CD4-positive, alpha-beta T cell treated with Interferon alpha-2 for 1 hour (primary cell): ENCODE measurements around the gene LBHD2.
"Not testable (repeated sequence)": the region's sequence is repeated elsewhere in the genome, so short reads cannot be mapped to it uniquely, and the experiment has no call there.

Experiments
- DNase-seq, 2 donors: peaks; one replicate each; pipeline ENCODE4 v3.0.0-alpha.2; 2020 to 2022

The LBHD2 gene

DNA sequence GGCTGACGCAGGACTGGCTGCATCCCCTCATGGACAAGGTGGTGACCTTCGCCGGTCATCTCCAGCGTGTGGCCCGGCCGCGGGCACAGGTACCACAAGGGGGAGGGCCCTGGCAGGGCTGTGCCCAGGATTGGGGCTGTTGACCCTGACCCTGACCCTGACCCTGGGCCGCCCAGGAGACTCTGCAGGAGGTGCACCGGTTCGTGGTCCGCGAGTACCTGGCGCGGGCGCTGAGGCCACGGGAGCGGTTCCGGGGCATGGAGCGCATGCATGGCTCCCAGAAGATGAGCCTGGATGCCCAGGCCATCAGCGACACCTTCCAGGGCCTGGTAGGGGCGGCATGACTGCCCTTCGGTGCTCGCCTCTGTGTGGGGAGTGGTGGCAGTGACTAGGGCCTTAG, 23.4 kb downstream of the LBHD2 start:
- DNase-seq = no peak

- no peak for DNase-seq
Measured at GRCh38 chr14:103107941-103108748, 24.1 kb downstream of the LBHD2 start.

- peak in 1 of 2 donors; percentile 51 for DNase-seq
Measured at GRCh38 chr14:103108749-103109207, 24.8 kb downstream of the LBHD2 start.

- no peak for DNase-seq
Measured at GRCh38 chr14:103109535-103110441, 25.8 kb downstream of the LBHD2 start.

DNA sequence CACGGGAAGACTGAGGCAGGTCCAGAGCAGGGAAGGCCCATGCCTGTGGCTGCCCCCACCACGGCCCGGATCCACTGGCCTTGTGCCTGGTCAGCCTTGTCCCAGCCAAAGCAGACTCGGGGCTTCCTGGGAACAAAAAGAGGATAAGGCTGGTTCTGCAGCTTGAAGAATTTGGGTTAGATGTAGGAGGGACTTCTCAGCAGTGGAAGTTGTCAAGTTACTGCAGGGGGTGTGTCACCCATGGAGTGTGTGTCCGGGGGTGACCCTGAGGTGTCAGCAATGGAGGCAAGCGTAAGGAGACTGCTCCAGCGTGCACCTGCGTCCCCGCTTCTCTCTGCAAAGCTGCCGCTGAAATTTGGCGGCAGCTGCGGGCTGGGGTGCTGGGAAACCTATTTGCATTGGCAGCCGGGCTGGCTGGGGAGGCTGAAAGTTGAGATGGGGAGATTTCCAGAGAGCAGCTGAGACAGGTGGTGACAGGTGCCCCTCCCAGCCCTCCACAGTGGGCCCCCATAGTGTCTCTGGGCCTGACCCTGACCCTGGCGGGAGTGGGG, 26.7 kb downstream of the LBHD2 start:
- no peak for DNase-seq

- DNase-seq = peak in 1 of 2 donors; percentile 29
Measured at GRCh38 chr14:103111232-103111868, 27.3 kb downstream of the LBHD2 start.

- DNase-seq = no peak
Measured at GRCh38 chr14:103112400-103113243, 28.6 kb downstream of the LBHD2 start.

DNA sequence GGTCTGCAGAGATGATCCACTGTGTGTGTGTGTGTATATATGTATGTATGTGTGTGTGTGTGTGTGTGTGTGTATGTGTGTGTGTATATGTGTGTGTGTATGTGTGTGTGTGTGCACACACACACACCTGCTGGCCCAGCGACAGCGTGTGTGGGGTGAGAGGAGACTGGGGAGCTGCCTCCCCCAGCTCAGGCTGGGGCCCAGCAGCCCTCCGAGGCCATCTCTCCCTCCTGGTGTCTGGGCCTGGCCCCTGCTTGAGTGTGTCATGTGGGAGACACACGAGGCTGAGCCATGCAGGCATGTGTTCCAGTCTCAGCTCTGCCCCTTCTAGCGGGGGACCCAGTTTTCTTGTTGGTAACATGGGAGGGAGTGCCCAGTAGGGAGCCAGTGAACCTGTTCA, 29.3 kb downstream of the LBHD2 start:
- DNase-seq = no peak

GRCh38 chr14:103113774-103114173, 29.8 kb downstream of the LBHD2 start:
- no peak for DNase-seq

- DNase-seq = not testable (repeated sequence)
Measured at GRCh38 chr14:103115086-103115679, 31.2 kb downstream of the LBHD2 start.

DNA sequence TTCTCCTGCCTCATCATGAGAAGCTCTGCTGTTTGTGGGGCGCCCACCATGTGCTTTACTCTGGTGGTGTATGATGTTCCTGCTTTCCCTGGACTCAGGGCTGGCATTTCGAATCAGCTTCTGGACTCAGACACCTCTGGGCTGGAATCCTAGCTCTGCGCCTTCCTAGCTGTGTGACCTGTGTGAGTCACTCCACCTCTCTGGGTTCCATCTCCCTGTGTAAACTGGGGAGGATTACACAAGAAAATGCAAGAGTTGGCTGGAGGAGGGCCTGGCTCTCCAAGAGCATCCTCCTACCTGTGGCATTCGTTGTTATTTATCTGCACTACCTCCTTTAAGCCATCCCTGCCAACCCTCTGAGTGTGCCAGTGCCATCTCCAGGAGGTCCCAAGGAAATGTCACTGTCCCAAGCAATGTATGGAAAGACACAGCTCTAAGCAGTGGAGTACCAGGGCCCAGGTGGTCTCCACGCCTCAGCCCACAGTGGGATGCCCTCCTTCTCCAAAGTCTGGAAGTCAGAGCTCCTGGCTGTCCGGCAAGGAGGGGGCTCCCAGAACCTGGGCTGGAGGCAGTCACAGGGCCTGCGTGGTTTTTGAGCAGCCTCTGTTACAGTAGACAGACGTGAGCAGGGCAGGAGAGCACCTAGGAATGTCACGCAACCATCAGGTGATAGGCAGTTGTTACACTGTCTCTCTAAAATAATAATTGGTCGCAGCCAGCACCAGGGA, 32.0 kb downstream of the LBHD2 start:
- no peak for DNase-seq

- no peak for DNase-seq
Measured at GRCh38 chr14:103116636-103117035, 32.6 kb downstream of the LBHD2 start.

DNA sequence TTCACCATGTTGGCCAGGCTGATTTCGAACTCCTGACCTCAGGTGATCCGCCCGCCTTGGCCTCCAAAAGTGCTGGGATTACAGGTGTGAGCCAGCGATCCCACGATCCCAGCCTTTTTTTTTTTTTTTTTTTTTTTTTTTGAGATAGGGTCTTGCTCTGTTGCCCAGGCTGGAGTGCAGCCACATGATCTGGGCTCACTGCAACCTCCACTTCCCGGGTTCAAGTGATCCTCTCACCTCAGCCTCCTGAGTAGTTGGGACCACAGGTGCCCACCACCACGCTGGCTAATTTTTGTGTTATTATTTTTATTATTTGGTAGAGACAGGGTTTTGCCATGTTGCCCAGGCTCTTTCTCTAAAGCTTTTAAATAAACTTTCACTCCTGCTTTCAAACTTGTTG, 33.5 kb downstream of the LBHD2 start:
- not testable (repeated sequence) for DNase-seq

DNA sequence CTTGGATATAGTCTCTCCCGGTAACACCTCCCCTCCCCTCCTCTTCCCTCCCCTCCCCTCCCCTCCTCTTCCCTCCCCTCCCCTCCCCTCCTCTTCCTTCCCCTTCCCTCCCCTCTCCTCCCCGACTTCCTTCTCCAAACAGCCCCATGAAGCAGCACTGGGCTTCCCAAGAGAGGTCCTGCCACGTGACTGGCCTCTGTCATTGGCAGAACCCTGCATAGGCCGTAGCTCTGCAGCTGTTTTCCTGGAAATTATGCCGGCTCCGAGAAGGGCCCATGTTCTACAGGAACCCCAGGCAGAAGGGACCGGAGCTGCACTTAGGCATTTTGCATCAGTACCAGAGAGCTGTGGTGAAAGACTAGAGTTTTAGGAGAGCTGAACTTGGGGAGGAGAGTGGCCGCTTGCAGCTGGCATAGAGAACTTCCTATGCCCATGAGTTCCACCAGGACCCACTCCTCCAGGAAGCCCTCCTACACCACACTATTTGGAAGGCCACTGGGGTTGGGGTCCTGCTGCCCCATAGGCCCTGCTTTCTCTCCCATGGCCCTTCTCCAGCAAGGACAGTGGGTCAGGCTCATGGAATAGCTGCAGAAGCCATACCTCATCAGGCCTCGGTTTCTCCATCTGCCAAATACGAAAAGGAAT, 34.1 kb downstream of the LBHD2 start:
- DNase-seq = peak in 1 of 2 donors; percentile 74

DNA sequence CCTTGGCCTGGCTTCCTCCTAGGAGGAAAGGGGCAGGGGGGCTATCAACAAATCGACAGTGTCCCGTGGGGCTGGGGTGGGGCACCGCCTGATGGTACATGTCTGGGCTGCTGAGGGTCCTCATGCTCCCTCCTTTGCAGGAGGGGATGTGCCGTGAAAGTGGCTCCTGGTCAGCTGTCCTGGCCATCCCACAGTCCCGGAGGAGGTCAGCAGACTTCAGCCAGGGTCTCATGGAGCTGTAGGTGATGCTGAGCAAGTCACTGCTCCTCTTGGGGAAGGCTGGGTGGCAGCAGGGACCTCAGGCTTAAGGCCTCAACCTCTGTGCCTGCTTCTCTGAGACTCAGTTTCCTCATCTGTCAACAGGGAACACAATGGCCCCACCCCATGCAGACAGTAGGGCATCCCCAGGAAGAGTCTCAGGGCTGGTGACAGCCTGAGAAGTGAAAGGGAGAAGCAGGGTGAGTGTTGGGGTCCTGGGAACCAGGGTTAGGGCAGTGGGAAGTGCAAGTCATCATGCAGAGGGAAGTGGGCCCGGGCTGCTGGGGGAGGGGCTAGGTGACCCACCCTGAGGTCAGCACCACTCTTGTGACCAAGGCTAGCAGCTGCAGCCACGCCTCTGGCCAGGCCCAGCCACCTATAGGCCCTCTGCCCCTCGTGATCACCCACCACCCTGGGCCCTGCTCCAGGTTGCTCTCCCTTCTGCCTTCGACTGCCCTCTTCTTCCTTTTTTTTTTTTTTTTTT, 34.8 kb downstream of the LBHD2 start:
- DNase-seq = peak; percentile 30 to 83

DNA sequence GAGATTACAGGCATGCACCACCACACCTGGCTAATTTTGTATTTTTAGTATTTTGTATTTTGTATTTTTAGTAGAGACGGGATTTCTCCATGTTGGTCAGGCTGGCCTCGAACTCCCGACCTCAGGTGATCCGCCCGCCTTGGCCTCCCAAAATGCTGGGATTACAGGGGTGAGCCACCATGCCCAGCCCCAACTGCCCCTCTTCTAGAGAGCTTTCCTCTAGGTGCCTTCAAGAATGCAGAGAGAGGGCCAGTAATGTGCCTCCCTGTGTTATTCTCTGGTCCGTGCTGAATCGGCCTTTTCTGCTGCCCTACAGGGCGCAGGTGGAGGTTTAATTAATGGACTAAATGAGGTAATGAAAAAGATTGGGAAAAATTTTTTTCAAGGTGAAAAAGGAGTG, 35.5 kb downstream of the LBHD2 start:
- not testable (repeated sequence) for DNase-seq

- DNase-seq = peak in 1 of 2 donors; percentile 24
Measured at GRCh38 chr14:103121121-103121845, 37.3 kb downstream of the LBHD2 start.

DNA sequence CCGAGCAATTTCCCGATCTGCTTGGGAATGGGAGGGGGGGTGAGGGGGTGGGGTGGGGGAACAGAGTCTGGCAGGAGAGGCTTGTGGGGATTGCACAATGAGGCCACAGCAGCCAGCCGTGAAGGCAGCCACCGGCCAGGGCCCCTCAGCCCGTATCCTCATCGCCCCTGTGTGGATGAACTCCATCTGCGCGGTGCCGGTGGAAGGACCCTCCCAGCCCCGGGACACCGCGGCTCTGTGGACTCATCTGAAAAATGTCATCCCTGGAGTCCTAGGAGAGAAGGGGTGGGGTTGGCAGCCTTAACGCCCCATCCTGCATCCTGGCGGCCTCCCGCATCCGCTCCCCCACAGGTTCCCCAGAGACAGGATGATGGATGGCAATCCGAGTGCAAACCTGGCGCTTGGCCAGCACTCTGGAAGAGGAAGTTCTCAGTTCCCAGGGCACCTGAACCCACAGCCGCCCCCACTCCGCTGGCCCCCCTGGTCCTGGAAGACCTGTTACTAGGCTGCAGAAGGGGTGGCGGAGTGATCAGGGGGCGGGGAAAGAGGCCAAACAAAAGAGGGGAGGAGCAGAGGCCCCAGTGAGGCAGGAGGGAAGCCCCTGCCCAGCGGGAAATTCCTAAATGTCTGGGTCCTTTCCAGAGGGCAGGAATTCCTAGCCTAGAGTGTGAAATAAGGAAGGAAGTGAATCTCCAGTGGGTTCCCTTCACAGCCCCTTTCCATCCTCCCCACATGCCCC, 38.0 kb downstream of the LBHD2 start:
- DNase-seq = peak in 1 of 2 donors; percentile 49
